GM18868 (cell line): ENCODE measurements around the gene FNIP2.
"Not testable (repeated sequence)": the region's sequence is repeated elsewhere in the genome, so short reads cannot be mapped to it uniquely, and the experiment has no call there.

ENCODE experiments used
- ATAC-seq: cut with Tn5 transposase; IDR thresholded peaks from one replicate; pipeline ENCODE4 v1.9.1; 2021; ENCODE audit warnings: mild to moderate bottlenecking, moderate library complexity; ENCODE audit not compliant: unreplicated experiment

Gene FNIP2

GRCh38 chr4:158812543-158812942 is 43.7 kb downstream of the FNIP2 start:
- no peak for ATAC-seq

DNA sequence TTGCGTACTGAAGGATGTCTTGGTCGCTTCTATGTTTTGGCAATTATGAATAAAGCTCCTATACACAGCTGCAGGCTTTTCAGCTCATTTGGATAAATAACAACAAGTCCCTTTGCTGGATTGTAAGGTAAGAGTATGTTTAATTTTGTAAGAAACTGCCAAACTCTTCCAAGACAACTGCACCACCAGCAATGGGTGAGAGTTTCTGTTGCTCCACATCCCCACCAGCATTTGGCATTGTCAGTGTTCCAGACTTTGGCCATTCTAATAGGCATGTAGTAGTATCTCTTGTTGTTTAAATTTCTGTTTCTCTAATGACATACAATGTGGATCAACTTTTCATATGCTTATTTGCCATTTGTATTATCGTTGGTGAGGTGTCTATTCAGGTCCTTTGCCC is 44.3 kb downstream of the FNIP2 start:
- no peak for ATAC-seq

- ATAC-seq: no peak
Observed at GRCh38 chr4:158814207-158814606, 45.4 kb downstream of the FNIP2 start.

DNA sequence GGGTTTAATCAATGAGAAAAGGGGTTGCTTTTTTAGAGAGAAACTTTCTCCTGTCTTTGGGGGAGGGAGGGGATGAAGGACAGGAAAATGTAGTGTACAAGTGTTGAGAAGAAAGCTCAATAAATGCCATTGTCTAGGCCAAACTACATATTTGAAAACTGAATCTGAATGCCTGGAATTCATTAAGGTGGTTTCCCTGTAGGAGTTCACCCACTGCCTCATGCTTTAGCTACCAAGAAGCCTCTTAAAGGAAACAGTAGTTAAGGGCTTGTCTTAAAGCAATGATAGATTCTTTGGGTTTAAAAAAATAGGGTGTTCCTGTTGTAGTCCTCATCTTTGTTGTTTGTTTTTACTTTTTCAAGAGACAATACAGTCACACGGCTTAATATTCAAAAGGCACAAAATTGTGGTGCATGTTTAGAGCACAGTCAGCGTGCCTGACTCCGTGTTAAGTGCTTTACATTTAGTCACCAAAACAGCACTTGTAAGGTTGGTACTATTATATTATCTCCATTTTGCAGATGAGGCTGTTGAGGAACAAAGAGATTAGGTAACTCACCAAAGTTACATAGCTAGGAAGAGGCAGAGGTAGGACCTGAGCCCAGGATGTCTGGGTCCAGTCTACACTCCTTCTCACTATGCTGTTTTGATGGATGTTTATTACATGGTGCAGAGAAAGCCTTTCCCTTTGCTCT is 46.0 kb downstream of the FNIP2 start:
- no peak for ATAC-seq

- ATAC-seq: no peak
Observed at GRCh38 chr4:158816955-158817354, 48.1 kb downstream of the FNIP2 start.

- ATAC-seq: peak; percentile 55
Observed at GRCh38 chr4:158817562-158818296, 48.9 kb downstream of the FNIP2 start.

- ATAC-seq: no peak
Observed at GRCh38 chr4:158818560-158819140, 49.8 kb downstream of the FNIP2 start.

DNA sequence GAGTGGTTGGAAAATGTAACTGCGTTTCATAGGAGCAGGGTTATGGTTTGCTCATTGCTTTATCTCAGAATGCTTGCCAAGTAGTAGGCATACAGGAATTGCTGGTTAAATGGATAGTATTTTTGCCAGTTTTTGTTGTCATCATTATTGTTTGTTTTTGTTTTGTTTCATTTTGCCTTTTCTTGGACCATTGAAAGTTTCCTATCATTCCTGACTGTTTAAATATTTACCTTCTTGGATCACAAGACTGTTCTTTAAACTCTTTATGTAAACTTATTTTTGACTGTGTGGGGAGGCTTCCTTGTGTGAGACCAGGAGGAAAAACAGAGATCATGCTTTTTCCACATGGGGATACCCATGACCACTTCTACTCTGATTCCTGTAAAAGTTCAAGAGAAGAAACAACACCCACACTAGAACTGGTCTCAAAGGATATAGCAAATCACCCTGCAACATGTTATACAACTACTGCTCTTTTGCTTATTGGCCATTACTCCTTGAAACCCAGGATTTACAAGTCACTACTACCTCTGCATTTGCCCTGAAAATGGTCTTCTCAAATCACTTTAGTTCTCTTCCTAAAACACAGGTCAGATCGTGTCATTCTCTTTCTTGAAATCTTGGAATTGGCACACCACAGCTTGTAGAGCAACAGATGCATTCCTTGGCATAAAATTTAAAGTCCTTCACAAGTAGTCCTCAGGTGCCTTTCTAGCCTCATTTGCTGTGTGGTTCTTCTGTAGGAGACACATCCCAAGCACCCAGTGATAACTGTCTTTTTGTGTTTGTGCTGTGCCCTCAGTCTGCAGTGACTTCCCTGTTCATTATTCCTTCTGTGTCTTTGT is 51.3 kb downstream of the FNIP2 start:
- ATAC-seq: no peak

DNA sequence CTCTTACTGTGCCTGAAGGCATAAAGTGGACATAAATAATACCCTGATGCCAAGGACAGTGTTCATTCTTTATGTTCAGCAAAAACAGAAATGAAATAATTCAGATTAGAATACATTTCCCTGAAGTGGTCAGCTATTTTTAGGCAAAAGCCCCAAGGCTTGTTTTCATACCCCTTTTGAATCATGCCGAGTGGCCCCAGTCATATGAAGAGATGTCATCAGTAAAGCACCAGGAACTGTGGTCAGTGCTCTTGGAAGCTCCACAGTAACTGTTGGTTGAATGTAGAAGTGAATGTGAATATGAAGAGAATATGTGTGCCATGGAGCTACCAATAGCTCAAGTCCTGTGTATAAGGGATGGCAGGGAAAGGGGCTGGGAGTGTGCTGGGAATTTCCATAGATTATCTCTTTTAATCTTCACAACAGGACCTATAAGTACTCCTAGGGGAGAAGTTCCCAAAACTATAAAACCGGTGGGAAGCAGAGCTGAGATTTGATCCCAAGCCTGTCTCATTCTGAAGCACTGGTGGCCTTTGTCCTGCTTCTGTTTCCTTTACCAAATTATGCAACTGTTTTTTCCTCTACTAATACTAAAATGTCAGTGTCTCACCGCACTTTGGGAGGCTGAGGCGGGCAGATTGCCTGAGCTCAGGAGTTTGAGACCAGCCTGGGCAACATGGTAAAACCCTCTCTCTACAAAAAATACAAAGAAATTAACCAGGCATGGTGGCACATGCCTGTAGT is 52.6 kb downstream of the FNIP2 start:
- ATAC-seq: peak; percentile 40

- ATAC-seq: no peak
Observed at GRCh38 chr4:158822348-158822747, 53.5 kb downstream of the FNIP2 start.

GRCh38 chr4:158823461-158823873 is 54.6 kb downstream of the FNIP2 start:
- peak; percentile 34 for ATAC-seq

DNA sequence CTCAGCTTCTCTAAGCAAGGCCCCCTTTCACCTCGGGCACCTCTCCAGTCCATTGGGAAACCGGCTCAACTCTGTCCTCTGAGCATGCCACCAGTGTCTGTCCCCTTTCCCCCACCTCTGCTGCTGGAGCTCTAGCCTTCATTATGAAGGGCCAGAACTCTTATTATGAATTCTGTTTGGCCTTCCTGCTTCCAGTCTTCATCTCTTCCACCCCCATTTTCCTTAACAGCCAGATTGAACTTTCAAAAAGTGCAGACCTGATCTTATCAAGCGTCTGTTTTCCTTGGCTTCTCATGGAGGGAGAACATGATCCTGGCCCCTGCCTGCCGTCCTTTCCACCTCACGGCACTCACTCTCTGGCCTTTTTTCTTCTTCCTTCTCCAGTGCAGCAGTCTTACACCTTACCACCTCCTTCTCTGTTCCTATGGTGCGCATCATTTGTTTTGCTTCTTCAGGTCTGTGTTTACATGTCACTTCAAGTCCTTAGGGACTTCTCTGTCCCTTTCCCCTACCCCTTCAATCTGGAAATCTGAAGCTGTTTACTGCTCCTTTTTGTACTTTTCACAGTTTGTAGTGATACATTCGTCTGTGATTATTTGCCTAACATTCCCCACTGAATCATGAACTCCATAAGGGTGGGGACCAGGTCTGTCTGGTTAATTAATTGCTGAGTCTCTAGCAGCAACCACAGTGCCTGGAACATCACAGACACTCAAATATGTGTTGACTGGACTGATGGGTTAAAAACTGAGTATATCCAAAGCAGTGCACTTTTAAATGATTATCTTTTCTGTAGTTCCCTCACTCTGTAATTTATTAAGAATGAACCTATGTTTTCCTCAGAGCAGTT is 55.8 kb downstream of the FNIP2 start:
- ATAC-seq: no peak

- ATAC-seq: no peak
Observed at GRCh38 chr4:158825433-158826036, 56.7 kb downstream of the FNIP2 start.

GRCh38 chr4:158826057-158826456 is 57.2 kb downstream of the FNIP2 start:
- ATAC-seq: peak; percentile 48

GRCh38 chr4:158826882-158827281 is 58.1 kb downstream of the FNIP2 start:
- ATAC-seq: no peak

- ATAC-seq: no peak
Observed at GRCh38 chr4:158827543-158827981, 58.7 kb downstream of the FNIP2 start.

GRCh38 chr4:158828151-158828550 is 59.3 kb downstream of the FNIP2 start:
- ATAC-seq: not testable (repeated sequence)

DNA sequence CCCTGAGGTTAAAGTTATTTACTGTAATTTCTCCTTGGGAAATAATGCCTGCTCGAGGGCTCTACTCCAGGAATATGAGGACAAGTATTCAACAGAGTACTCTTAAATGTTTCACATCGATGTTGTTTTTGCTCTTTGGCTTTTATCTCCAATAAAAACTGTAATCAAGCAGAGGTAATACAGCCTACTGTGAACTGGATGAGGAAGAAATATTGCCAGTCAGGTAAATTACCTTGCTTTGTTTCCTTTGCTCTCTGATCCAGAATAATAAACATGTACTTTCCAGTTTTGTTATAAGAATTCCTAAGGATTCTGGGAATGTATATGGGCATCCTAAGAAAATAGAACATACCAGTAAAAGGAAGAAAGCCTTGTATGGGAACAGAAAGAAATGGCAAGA is 60.4 kb downstream of the FNIP2 start:
- no peak for ATAC-seq

GRCh38 chr4:158833602-158834001 is 64.8 kb downstream of the FNIP2 start:
- ATAC-seq: no peak
